K562 (cell line): ENCODE results near the gene NRSN2. TPM values are rescaled to one million over a fixed set of nuclear protein-coding genes. Genes with fewer than 3 reads are reported as not detected.
A peak's percentile ranks its signal among the peaks of the same experiment; 100 is the strongest.

Experiments
- GTF2A2 ChIP-seq: IDR thresholded peaks from 2 replicates; pipeline ENCODE4 v1.6.1; 2016; ENCODE audit warnings: mild to moderate bottlenecking, missing genetic modification characterization, missing compliant biosample characterization
- HMGN3 ChIP-seq: IDR thresholded peaks from 2 replicates; pipeline ENCODE4 v1.6.1; 2011; ENCODE audit warnings: borderline replicate concordance, low read depth, mild to moderate bottlenecking, mixed read lengths, low read length; ENCODE audit not compliant: insufficient read length; ENCODE audit errors: extremely low read depth
- HNRNPK ChIP-seq: fragments of 200-400 bp; formaldehyde crosslinking; IDR thresholded peaks from one replicate; pipeline ENCODE4 v1.6.1; 2018; ENCODE audit warnings: mild to moderate bottlenecking, low read depth, low read length; ENCODE audit not compliant: poor library complexity, severe bottlenecking
- MAZ ChIP-seq, 2 experiments: fragments of 450-650 bp in 1 of 2; sonication (generic) in 1 of 2; formaldehyde crosslinking; IDR thresholded peaks in 1 of 2; conservative IDR thresholded peaks in 1 of 2; 2 replicates each; pipeline versions ENCODE4 v1.4.0 to v1.5.0; 2020; ENCODE audit warnings: mild to moderate bottlenecking in 1 of 2, missing genetic modification reagents in 1 of 2
- SP1 ChIP-seq: sonication (generic); formaldehyde crosslinking; IDR thresholded peaks from 2 replicates; pipeline ENCODE4 v1.8.1; 2022; ENCODE audit warnings: mild to moderate bottlenecking, missing genetic modification reagents
- ZNF586 ChIP-seq: fragments of 450-650 bp; formaldehyde crosslinking; conservative IDR thresholded peaks from 2 replicates; pipeline ENCODE4 v1.4.0; 2020; ENCODE audit warnings: mild to moderate bottlenecking, moderate library complexity
- polyA plus RNA-seq, 8 experiments: library from polyadenylated mRNA; depleted of rRNA in 4 of 8; stranded (reverse) in 5 of 8; unstranded in 3 of 8; fragments of >200 nt; fragmentation: Nextera tagmentation in 2 of 8; fragmentation: Illumina TruSeq in 1 of 8; extraction: Ambion mirVana in 2 of 8; extraction: Trizol in 1 of 8; gene quantifications; 2 replicates each; pipeline versions ENCODE4 v1.2.1 to v1.2.3, GENCODE V29; 2011 to 2014; ENCODE audit warnings: inconsistent platforms in 1 of 8, missing spikeins in 1 of 8
- total RNA-seq, 7 experiments: library from RNA; depleted of rRNA in 6 of 7; stranded (reverse); fragments of >200 nt in 6 of 7; fragmentation: Illumina TruSeq in 2 of 7; extraction: Trizol in 2 of 7; gene quantifications; 2 replicates each; pipeline versions ENCODE4 v1.2.1 to v1.2.3, GENCODE V29; 2011 to 2021; ENCODE audit warnings: low replicate concordance in 1 of 7
- TF ChIP-seq, protein P1 (sequence below), 2 experiments: fragments of 200-800 bp in 1 of 2; sonication (Bioruptor generic) in 1 of 2; sonication (generic) in 1 of 2; formaldehyde crosslinking in 1 of 2; IDR thresholded peaks in 1 of 2; conservative IDR thresholded peaks in 1 of 2; 2 replicates each; pipeline versions ENCODE4 v1.5.0 to v1.6.1; 2016 to 2020; ENCODE audit warnings: missing compliant biosample characterization in 1 of 2, missing genetic modification characterization in 1 of 2, missing genetic modification reagents in 1 of 2
- TF ChIP-seq, protein P2 (sequence below), 3 experiments: fragments of 200-800 bp in 1 of 3; fragments of 250-450 bp in 1 of 3; fragments of 450-650 bp in 1 of 3; sonication (Bioruptor Pico) in 1 of 3; sonication (Bioruptor generic) in 1 of 3; formaldehyde crosslinking in 1 of 3; IDR thresholded peaks; 2 replicates each; pipeline versions ENCODE4 v1.6.1 to v1.8.0; 2016 to 2022; ENCODE audit warnings: mild to moderate bottlenecking in 2 of 3, missing genetic modification characterization in 2 of 3, missing compliant biosample characterization in 1 of 3, moderate library complexity in 1 of 3
- TF ChIP-seq, protein P3 (sequence below): IDR thresholded peaks from 2 replicates; pipeline ENCODE4 v1.6.1; 2012; ENCODE audit warnings: low read depth, low read length, improper control_type of control experiment, borderline replicate concordance
- TF ChIP-seq, protein P4 (sequence below): conservative IDR thresholded peaks from 2 replicates; pipeline ENCODE4 v1.6.1; 2011; ENCODE audit warnings: low read depth, mild to moderate bottlenecking, low read length; ENCODE audit not compliant: control insufficient read depth
- TF ChIP-seq, protein P5 (sequence below): fragments of 250-450 bp; sonication (Bioruptor Pico); IDR thresholded peaks from 2 replicates; pipeline ENCODE4 v1.8.0; 2022; ENCODE audit warnings: inconsistent platforms, mild to moderate bottlenecking, moderate library complexity, borderline replicate concordance
- TF ChIP-seq, protein P6 (sequence below): IDR thresholded peaks from 2 replicates; pipeline ENCODE4 v1.6.1; 2016; ENCODE audit warnings: missing genetic modification characterization, missing compliant biosample characterization

The NRSN2 gene
- total and polyA plus RNA-seq, 9 of the 15 experiments (the other 6 are each of a cell fraction or from before 2014, with no cell fraction given), result 7.5 to 29.7 (median 11.1) TPM

DNA sequence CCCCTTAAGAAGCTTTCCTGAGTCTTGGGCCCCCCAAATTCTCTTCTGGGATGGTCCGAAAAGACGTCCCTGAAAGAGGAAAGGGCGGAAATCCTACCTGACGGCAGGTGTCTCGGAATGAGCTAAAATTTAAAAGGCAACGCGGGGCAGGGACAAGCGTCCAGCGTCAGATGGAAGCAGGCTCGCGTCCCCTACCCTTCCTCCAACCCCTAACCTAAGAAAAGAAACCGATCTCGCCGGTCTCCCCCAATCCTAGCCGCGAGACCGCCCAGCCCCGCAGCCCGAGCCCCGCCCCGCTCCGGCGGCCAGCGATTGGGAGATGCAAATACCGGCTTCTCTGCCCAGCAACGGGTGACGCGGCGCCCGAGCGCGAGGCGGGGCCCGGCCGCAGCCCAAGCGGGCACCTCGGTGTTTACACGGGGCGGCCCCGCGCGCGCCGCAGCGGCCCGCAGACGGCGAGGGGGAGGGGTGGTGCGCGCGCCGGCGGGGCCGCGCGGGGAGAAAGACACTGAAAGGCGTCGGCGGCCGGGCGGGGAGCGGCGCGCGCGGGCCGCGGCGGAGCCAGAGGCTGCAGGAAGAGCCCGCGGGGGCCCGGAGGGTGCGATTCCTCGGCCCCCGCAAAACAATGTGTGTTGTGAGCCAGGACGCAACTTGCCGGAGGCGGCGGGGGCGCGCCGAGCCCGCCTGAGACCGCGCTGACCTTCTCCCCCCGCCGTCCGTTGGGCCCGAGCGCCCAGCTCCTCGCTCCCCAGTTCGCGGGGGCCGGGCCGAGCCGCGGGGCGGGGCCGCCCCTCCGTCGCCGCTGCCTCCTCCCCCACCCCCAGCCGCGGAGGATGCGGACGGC lies 21.6 kb upstream of the NRSN2 start, which contains the start of gene SOX12 (continued):
- TF ChIP-seq GTF2A2 (tag) (no peak), HMGN3 (peak; percentile 24), SP1 (no peak), ZNF586 (CRISPR knock-in tag) (no peak), MAZ (CRISPR knock-in tag; conservative IDR thresholded peaks at IDR 0.05 in 1 of 2, IDR thresholded peaks at IDR 0.05 in 1 of 2) (peak in 1 of 2 experiments; percentile 84; a peak in 2 of 4 replicates), HNRNPK (no peak)
- TF ChIP-seq, protein P1, sequence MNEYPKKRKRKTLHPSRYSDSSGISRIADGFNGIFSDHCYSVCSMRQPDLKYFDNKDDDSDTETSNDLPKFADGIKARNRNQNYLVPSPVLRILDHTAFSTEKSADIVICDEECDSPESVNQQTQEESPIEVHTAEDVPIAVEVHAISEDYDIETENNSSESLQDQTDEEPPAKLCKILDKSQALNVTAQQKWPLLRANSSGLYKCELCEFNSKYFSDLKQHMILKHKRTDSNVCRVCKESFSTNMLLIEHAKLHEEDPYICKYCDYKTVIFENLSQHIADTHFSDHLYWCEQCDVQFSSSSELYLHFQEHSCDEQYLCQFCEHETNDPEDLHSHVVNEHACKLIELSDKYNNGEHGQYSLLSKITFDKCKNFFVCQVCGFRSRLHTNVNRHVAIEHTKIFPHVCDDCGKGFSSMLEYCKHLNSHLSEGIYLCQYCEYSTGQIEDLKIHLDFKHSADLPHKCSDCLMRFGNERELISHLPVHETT (CRISPR knock-in tag; conservative IDR thresholded peaks at IDR 0.05 in 1 of 2, IDR thresholded peaks at IDR 0.05 in 1 of 2), result peak in 1 of 2 experiments; percentile 56; a peak in 1 of 4 replicates
- TF ChIP-seq, protein P2, sequence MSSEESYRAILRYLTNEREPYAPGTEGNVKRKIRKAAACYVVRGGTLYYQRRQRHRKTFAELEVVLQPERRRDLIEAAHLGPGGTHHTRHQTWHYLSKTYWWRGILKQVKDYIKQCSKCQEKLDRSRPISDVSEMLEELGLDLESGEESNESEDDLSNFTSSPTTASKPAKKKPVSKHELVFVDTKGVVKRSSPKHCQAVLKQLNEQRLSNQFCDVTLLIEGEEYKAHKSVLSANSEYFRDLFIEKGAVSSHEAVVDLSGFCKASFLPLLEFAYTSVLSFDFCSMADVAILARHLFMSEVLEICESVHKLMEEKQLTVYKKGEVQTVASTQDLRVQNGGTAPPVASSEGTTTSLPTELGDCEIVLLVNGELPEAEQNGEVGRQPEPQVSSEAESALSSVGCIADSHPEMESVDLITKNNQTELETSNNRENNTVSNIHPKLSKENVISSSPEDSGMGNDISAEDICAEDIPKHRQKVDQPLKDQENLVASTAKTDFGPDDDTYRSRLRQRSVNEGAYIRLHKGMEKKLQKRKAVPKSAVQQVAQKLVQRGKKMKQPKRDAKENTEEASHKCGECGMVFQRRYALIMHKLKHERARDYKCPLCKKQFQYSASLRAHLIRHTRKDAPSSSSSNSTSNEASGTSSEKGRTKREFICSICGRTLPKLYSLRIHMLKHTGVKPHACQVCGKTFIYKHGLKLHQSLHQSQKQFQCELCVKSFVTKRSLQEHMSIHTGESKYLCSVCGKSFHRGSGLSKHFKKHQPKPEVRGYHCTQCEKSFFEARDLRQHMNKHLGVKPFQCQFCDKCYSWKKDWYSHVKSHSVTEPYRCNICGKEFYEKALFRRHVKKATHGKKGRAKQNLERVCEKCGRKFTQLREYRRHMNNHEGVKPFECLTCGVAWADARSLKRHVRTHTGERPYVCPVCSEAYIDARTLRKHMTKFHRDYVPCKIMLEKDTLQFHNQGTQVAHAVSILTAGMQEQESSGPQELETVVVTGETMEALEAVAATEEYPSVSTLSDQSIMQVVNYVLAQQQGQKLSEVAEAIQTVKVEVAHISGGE (CRISPR knock-in tag; IDR thresholded peaks at IDR 0.05), result peak in 1 of 3 experiments; percentile 53; a peak in 1 of 6 replicates
- TF ChIP-seq, protein P3, sequence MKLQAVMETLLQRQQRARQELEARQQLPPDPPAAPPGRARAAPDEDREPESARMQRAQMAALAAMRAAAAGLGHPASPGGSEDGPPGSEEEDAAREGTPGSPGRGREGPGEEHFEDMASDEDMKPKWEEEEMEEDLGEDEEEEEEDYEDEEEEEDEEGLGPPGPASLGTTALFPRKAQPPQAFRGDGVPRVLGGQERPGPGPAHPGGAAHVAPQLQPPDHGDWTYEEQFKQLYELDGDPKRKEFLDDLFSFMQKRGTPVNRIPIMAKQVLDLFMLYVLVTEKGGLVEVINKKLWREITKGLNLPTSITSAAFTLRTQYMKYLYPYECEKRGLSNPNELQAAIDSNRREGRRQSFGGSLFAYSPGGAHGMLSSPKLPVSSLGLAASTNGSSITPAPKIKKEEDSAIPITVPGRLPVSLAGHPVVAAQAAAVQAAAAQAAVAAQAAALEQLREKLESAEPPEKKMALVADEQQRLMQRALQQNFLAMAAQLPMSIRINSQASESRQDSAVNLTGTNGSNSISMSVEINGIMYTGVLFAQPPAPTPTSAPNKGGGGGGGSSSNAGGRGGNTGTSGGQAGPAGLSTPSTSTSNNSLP, result no peak
- TF ChIP-seq, protein P4, sequence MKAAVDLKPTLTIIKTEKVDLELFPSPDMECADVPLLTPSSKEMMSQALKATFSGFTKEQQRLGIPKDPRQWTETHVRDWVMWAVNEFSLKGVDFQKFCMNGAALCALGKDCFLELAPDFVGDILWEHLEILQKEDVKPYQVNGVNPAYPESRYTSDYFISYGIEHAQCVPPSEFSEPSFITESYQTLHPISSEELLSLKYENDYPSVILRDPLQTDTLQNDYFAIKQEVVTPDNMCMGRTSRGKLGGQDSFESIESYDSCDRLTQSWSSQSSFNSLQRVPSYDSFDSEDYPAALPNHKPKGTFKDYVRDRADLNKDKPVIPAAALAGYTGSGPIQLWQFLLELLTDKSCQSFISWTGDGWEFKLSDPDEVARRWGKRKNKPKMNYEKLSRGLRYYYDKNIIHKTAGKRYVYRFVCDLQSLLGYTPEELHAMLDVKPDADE, result 0 out of 2 replicates have a peak, but pooled peaks have one; percentile 22
- TF ChIP-seq, protein P5, sequence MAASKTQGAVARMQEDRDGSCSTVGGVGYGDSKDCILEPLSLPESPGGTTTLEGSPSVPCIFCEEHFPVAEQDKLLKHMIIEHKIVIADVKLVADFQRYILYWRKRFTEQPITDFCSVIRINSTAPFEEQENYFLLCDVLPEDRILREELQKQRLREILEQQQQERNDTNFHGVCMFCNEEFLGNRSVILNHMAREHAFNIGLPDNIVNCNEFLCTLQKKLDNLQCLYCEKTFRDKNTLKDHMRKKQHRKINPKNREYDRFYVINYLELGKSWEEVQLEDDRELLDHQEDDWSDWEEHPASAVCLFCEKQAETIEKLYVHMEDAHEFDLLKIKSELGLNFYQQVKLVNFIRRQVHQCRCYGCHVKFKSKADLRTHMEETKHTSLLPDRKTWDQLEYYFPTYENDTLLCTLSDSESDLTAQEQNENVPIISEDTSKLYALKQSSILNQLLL (CRISPR knock-in tag), result no peak
- TF ChIP-seq, protein P6, sequence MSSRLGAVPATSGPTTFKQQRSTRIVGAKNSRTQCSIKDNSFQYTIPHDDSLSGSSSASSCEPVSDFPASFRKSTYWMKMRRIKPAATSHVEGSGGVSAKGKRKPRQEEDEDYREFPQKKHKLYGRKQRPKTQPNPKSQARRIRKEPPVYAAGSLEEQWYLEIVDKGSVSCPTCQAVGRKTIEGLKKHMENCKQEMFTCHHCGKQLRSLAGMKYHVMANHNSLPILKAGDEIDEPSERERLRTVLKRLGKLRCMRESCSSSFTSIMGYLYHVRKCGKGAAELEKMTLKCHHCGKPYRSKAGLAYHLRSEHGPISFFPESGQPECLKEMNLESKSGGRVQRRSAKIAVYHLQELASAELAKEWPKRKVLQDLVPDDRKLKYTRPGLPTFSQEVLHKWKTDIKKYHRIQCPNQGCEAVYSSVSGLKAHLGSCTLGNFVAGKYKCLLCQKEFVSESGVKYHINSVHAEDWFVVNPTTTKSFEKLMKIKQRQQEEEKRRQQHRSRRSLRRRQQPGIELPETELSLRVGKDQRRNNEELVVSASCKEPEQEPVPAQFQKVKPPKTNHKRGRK (tag), result no peak
